NOMO-1 treated with DMSO at 0.1 percent for 48 hours (cell line): ENCODE measurements around the gene SPSB2.

ENCODE experiments used
- DNase-seq: peaks from one replicate; lab custom pipeline; 2025; ENCODE audit not compliant: unreplicated experiment; lab: John Stamatoyannopoulos, UW

SPSB2 gene

GRCh38 chr12:6833189-6833890, 39.8 kb downstream of the SPSB2 start:
- no peak for DNase-seq

GRCh38 chr12:6832125-6832524, 41.0 kb downstream of the SPSB2 start:
- no peak for DNase-seq

GRCh38 chr12:6831450-6831995, 41.6 kb downstream of the SPSB2 start:
- no peak for DNase-seq

- DNase-seq, result no peak
Measured at GRCh38 chr12:6830999-6831398, 42.1 kb downstream of the SPSB2 start.

- no peak for DNase-seq
Measured at GRCh38 chr12:6830286-6830890, 42.7 kb downstream of the SPSB2 start.

DNA sequence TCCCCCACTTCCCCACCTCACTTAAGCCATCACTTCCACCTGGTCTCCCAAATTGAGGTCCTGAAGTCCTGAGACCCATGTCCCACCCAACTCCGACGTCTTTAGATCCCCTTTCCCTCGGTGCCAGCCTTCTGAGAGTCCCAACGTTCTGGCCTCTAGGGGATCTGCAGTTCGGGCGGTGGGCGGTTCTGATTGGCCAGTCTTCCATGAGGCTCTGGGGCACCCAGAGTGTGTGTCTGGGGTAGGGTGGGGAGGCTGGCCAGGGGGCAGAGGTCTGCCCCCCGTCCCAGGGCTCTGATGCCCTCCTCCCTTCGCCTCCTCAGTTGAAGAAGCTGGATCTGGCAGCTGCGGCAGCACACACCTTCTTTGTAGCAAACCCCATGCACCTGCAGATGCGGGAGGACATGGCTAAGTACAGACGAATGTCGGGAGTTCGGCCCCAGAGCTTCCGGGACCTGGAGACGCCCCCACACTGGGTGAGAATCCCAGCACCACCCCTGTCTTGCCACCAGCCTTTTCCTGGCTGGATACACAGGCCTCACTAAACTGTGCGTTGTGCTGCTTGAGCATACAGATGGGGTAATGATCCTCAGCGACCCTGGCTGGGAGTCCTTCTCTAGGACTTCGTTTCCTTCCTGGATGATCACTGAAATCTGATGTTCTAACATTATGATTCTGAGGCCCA, 43.4 kb downstream of the SPSB2 start:
- DNase-seq, result no peak

GRCh38 chr12:6828781-6829535, 44.1 kb downstream of the SPSB2 start:
- DNase-seq, result no peak

DNA sequence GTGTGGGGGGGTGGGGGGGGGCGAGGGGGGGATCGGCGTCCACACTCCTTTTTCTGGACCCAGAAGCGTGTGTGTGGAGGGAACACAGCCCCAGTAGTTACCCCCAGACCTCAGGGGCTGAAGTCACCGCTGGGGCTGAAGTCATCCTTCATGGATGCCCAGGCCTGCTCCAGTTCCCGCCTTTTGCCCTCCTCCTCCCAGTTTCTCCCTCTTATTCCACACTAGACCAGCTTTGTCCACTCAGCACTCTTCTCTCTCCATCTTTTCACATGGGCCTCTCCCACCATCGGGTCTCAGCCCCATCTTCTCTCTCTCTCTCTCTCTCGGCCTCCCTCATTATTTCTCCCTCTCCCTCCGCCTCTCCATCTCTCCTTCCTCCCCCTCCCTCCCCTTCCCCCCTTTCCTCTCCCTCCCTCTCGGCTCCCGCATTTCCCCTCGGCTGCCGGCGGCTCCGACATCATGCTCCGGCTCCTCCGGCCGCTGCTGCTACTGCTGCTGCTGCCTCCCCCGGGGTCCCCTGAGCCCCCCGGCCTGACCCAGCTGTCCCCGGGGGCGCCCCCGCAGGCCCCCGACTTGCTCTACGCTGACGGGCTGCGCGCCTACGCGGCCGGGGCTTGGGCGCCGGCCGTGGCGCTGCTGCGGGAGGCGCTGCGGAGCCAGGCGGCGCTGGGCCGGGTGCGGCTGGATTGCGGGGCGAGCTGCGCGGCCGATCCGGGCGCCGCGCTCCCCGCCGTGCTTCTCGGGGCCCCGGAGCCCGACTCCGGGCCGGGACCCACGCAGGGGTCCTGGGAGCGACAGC, 44.9 kb downstream of the SPSB2 start, which contains the start of gene P3H3:
Gene P3H3, plus strand, starts transcription at position 426 of the 799 bp plus-strand sequence. Its CDS starts 34 bp downstream, at position 460.
- no peak for DNase-seq

DNA sequence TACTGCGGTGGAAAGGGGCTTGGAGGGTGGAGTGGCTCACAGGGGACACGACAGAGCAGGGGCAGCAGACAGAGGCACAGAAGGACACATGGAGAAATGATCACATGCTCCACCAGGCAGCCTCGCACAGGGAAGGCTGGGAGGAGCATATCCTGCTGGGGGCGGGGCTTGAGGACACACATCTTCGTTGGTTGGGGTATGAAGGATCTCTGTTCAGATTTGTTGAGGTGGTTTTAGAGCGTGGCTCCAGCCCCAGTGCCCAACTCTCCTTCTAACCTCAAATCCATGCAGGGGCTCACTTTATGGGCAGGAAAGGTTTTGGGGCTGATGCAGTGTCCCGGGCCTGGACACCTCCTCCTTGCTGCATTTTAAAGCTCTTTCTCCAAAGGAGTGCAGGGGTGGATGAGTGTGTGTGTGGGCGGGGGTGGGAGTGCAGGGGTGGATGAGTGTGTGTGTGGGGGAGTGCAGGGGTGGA, 45.6 kb downstream of the SPSB2 start:
- DNase-seq, result no peak

GRCh38 chr12:6826734-6827436, 46.2 kb downstream of the SPSB2 start:
- no peak for DNase-seq

- no peak for DNase-seq
Measured at GRCh38 chr12:6826125-6826733, 46.9 kb downstream of the SPSB2 start.

- peak; percentile 70 for DNase-seq
Measured at GRCh38 chr12:6825398-6826124, 47.5 kb downstream of the SPSB2 start.

DNA sequence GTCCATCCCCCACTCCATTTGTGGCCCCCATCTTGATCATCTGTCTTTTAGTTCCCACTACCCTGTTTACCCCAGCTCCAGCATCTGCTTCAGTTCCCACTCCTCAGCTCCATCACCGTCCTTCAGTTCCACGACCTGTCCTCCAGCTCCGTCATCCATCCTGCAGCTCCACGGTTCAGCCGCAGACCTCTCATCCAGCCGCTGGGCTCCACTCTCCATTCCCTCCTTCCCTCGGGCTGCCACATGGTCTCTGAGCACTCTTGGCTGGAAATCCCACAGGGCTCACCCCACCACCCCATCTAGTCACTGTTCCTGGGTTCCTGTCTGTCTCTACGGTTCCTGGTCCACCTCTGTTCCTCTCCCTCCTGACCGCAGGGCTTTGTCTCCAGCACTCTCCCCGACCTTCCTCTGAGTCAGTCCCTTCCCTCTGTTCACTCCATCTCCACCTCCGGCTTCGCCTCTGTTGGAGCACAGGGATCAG, 48.2 kb downstream of the SPSB2 start:
- no peak for DNase-seq

- no peak for DNase-seq
Measured at GRCh38 chr12:6824085-6824775, 48.9 kb downstream of the SPSB2 start.

- no peak for DNase-seq
Measured at GRCh38 chr12:6823182-6824084, 49.7 kb downstream of the SPSB2 start.

- no peak for DNase-seq
Measured at GRCh38 chr12:6822426-6823135, 50.5 kb downstream of the SPSB2 start.
